Gastroesophageal sphincter (tissue), 3 donors: ENCODE data around the gene RUNX3.
"Not testable (repeated sequence)": the region's sequence is repeated elsewhere in the genome, so short reads cannot be mapped to it uniquely, and the experiment has no call there.

Source experiments
- CTCF ChIP-seq, 4 experiments: fragments of 200-600 bp in 2 of 4; fragments of 450-650 bp in 2 of 4; sonication (generic) in 1 of 4; IDR thresholded peaks; one replicate each; pipeline ENCODE4 v1.5.1; 2017 to 2019; ENCODE audit warnings: antibody characterized with exemption in 4 of 4, mild to moderate bottlenecking in 2 of 4, moderate library complexity in 2 of 4
- POLR2AphosphoS5 ChIP-seq: sonication (generic); formaldehyde crosslinking; IDR thresholded peaks from one replicate; pipeline ENCODE4 v1.6.1; 2017; ENCODE audit warnings: antibody characterized with exemption

- not testable (repeated sequence) for TF ChIP-seq CTCF (IDR thresholded peaks at IDR 0.05); POLR2AphosphoS5
Observed at GRCh38 chr1:24907587-24908294, 22.3 kb downstream of the RUNX3 start.
